GM12878 (cell line): ENCODE measurements around the gene PACS1. TPM values are rescaled to one million over a fixed set of nuclear protein-coding genes. Genes with fewer than 3 reads are reported as not detected.
A peak's percentile ranks its signal among the peaks of the same experiment; 100 is the strongest.

Experiments
- ATAC-seq: fragments of 200-7000 bp; cut with Tn5 transposase; 3 replicates; pipeline ENCODE4 v1.9.1; 2020; ENCODE audit warnings: mild to moderate bottlenecking, moderate library complexity
- BruUV-seq: library from RNA; stranded (reverse); fragments of 400-500 nt; replicated peaks from 2 replicates; lab custom pipeline; 2021; lab: Mats Ljungman, UMichigan
- CTCF ChIA-PET: fragments of 300-600 bp; sonication (Branson Sonifier 250); formaldehyde crosslinking; extraction: SDS; loops from one replicate; lab custom pipeline; 2021; ENCODE audit warnings: inconsistent platforms; lab: Yijun Ruan, JAX
- POLR2A ChIA-PET: fragments of 350-600 bp; formaldehyde crosslinking; extraction: SDS; loops from one replicate; lab custom pipeline; 2021; ENCODE audit warnings: inconsistent platforms; lab: Charles Lee
- RAD21 ChIA-PET: fragments of 300-600 bp; sonication (Branson Sonifier 250); formaldehyde crosslinking; loops from one replicate; lab custom pipeline; 2023; ENCODE audit warnings: antibody characterized with exemption; ENCODE audit not compliant: unreplicated experiment; lab: Charles Lee
- SMC1A ChIA-PET: fragments of 300-600 bp; sonication (Branson Sonifier 250); formaldehyde crosslinking; loops from one replicate; lab custom pipeline; 2023; ENCODE audit not compliant: unreplicated experiment, uncharacterized antibody; lab: Charles Lee
- DNase-seq: peaks from one replicate; pipeline ENCODE4 v3.0.0-alpha.2; 2011; ENCODE audit warnings: low read depth, low spot score
- FAIRE-seq: peaks from 3 replicates; lab custom pipeline; 2011; peaks lifted over from hg19 to GRCh38; lab: Jason Lieb, UNC
- H2AFZ ChIP-seq: 2 replicates; pipeline ENCODE4 v1.6.0; 2011; ENCODE audit warnings: low read depth, low read length, control low read depth; ENCODE audit not compliant: control insufficient read depth
- H3K27ac ChIP-seq: 2 replicates; pipeline ENCODE4 v1.5.1; 2011; ENCODE audit warnings: control low read depth; ENCODE audit not compliant: control insufficient read depth, insufficient read depth
- H3K27me3 ChIP-seq, 2 experiments: replicated peaks in 1 of 2; 2 replicates each; pipeline versions ENCODE4 v1.6.0 to v1.6.1; 2011; ENCODE audit warnings: low read length in 1 of 2; ENCODE audit not compliant: control insufficient read depth in 2 of 2, insufficient read depth in 2 of 2
- H3K36me3 ChIP-seq, 2 experiments: 2 replicates each; pipeline ENCODE4 v1.5.1; 2011; ENCODE audit warnings: low read length in 1 of 2; ENCODE audit not compliant: control insufficient read depth in 2 of 2, insufficient read depth in 2 of 2
- H3K4me1 ChIP-seq: 2 replicates; pipeline ENCODE4 v1.6.1; 2011; ENCODE audit warnings: mild to moderate bottlenecking, low read length, moderate library complexity, mixed read lengths; ENCODE audit not compliant: control insufficient read depth, insufficient read depth
- H3K4me2 ChIP-seq: 2 replicates; pipeline ENCODE4 v1.6.0; 2011; ENCODE audit warnings: control low read depth; ENCODE audit not compliant: control insufficient read depth, insufficient read depth
- H3K4me3 ChIP-seq: fragments of 200-600 bp; sonication (generic); 2 replicates; pipeline ENCODE4 v1.5.1; 2016
- H3K79me2 ChIP-seq: 2 replicates; pipeline ENCODE4 v1.6.0; 2011; ENCODE audit warnings: low read length; ENCODE audit not compliant: control insufficient read depth, insufficient read depth
- H3K9ac ChIP-seq: 2 replicates; pipeline ENCODE4 v1.8.0; 2011; ENCODE audit warnings: low read length, control low read depth, mixed read lengths; ENCODE audit not compliant: control insufficient read depth, insufficient read depth
- H3K9me3 ChIP-seq: replicated peaks from 3 replicates; pipeline ENCODE4 v1.5.1; 2011; ENCODE audit warnings: mild to moderate bottlenecking, low read length; ENCODE audit not compliant: control insufficient read depth, insufficient read depth
- H4K20me1 ChIP-seq: 2 replicates; pipeline ENCODE4 v1.6.0; 2011; ENCODE audit not compliant: control insufficient read depth, insufficient read depth
- DPF2 ChIP-seq: fragments of 450-650 bp; IDR thresholded peaks from 2 replicates; pipeline ENCODE4 v1.6.1; 2017; ENCODE audit warnings: mild to moderate bottlenecking
- ESRRA ChIP-seq: IDR thresholded peaks from 2 replicates; pipeline ENCODE4 v1.6.1; 2012; ENCODE audit warnings: mild to moderate bottlenecking, low read length, improper control_type of control experiment
- IKZF1 ChIP-seq: fragments of 450-650 bp; conservative IDR thresholded peaks from 2 replicates; pipeline ENCODE4 v1.6.1; 2017; ENCODE audit warnings: antibody characterized with exemption, mild to moderate bottlenecking
- IKZF2 ChIP-seq, 2 experiments: fragments of 450-650 bp; IDR thresholded peaks; 2 replicates each; pipeline ENCODE4 v1.6.1; 2017; ENCODE audit warnings: mild to moderate bottlenecking in 2 of 2, moderate library complexity in 2 of 2
- MTA2 ChIP-seq: fragments of 450-650 bp; IDR thresholded peaks from 2 replicates; pipeline ENCODE4 v1.6.1; 2016; ENCODE audit warnings: low read depth, mild to moderate bottlenecking, moderate library complexity
- PML ChIP-seq: IDR thresholded peaks from 2 replicates; pipeline ENCODE4 v1.6.1; 2012; ENCODE audit warnings: low read length, inconsistent platforms
- RUNX3 ChIP-seq: IDR thresholded peaks from 2 replicates; pipeline ENCODE4 v1.6.1; 2012; ENCODE audit warnings: low read length, inconsistent platforms
- SMARCA5 ChIP-seq: fragments of 450-650 bp; IDR thresholded peaks from 2 replicates; pipeline ENCODE4 v1.6.1; 2017; ENCODE audit warnings: mild to moderate bottlenecking
- WGBS: methylation state at CpG from one replicate; pipeline ENCODE4 v1.1.6; 2016; ENCODE audit warnings: low lambda C conversion rate; ENCODE audit not compliant: insufficient replicate concordance, insufficient coverage; ENCODE audit errors: missing lambda C conversion rate; 5-methylcytosine and 5-hydroxymethylcytosine counted together
- in situ Hi-C: fragments of 300-500 bp; cut with MboI; formaldehyde crosslinking; loops from 9 replicates; pipeline ENCODE4 v1.14.3; 2018; ENCODE audit warnings: mixed read lengths
- intact Hi-C: fragments of 100-400 bp; cut with micrococcal nuclease; formaldehyde crosslinking; loops from one replicate; pipeline ENCODE4 v1.14.2; 2022; ENCODE audit not compliant: unreplicated experiment
- polyA plus RNA-seq, 11 experiments: library from polyadenylated mRNA; depleted of rRNA in 4 of 11; unstranded in 6 of 11; stranded (reverse) in 5 of 11; fragments of >200 nt; fragmentation: Nextera tagmentation in 4 of 11; fragmentation: Illumina TruSeq in 1 of 11; extraction: Ambion mirVana in 4 of 11; extraction: Trizol in 1 of 11; gene quantifications; 1 replicate in 1 of 11; 2 replicates in 10 of 11; pipeline versions ENCODE4 v1.2.1 to v1.2.3, GENCODE V29; 2011 to 2016; ENCODE audit warnings: inconsistent platforms in 2 of 11, missing spikeins in 2 of 11, low read depth in 1 of 11
- total RNA-seq, 4 experiments: library from RNA; depleted of rRNA in 3 of 4; stranded (reverse); fragments of >200 nt in 3 of 4; fragmentation: Illumina TruSeq in 1 of 4; extraction: Trizol in 1 of 4; gene quantifications; 2 replicates each; pipeline versions ENCODE4 v1.2.1 to v1.2.3, GENCODE V29; 2013 to 2021
- TF ChIP-seq, protein P1 (sequence below): fragments of 450-650 bp; IDR thresholded peaks from 2 replicates; pipeline ENCODE4 v1.6.1; 2017; ENCODE audit warnings: mild to moderate bottlenecking, moderate library complexity
- TF ChIP-seq, protein P2 (sequence below): fragments of 450-650 bp; IDR thresholded peaks from 2 replicates; pipeline ENCODE4 v1.6.1; 2016; ENCODE audit warnings: mild to moderate bottlenecking
- TF ChIP-seq, protein P3 (sequence below): fragments of 450-650 bp; IDR thresholded peaks from 2 replicates; pipeline ENCODE4 v1.6.1; 2016; ENCODE audit warnings: mild to moderate bottlenecking

PACS1 gene
- total and polyA plus RNA-seq, 10 of the 15 experiments (the other 5 are each of a cell fraction or from before 2014, with no cell fraction given): 1.1 to 74.3 (median 17.9) TPM

DNA sequence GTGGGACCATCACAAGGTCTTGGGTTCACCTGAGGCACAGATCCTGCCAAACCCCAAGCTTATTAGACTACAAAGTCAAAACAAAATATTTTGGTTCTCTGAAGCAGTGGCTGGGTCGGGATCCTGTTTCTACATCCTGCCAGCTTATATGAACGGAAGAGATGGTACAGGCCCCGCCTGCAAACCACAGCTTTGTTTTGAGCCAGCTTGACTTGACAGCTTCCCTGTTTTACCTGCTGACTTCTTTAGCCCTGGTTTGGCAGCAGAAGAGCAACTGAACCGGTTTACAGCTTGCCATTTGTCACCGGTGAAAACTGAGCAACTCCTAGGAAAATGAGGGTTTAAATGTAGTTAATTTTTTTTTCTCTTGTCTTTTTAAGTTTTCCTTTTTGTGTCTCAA lies 11.4 kb downstream of the PACS1 start:
- ChIA-PET SMC1A (interaction anchor here (0.7 to 17.7 kb wide), 15 partner anchors 9 to 140 kb away, joined by 3 to 265 read pairs (median 4); partner anchors contain the start of gene PACS1), CTCF (interaction anchor here (0.7 to 20.0 kb wide), 12 partner anchors 8 to 197 kb away, joined by 3 to 195 read pairs (median 5); partner anchors contain the start of gene CATSPER1), RAD21 (interaction anchor here (1.0 to 4.2 kb wide), 14 partner anchors 10 to 61 kb away, joined by 3 to 25 read pairs (median 4); partner anchors contain the start of genes PACS1 and SF3B2), POLR2A (interaction anchor here (0.8 to 2.5 kb wide), 11 partner anchors 8 to 59 kb away, joined by 3 to 16 read pairs (median 5); no protein-coding TSS in a partner anchor)
- Histone ChIP-seq H3K27me3 (no peaks in the 10 kb centered on the region), H2AFZ (no peak overlapping the region), H3K27ac (peak overlapping the region; percentile 60), H3K4me1 (peaks cover 31% of the 10 kb centered on the region), H3K36me3 (0 out of 4 replicates have a peak, but pooled peaks cover 0 to 2% of the 10 kb centered on the region in 2 experiments), H3K4me3 (peak overlapping the region; percentile 8; the same call in 1 of the 2 replicates), H3K79me2 (peaks cover 81% of the 10 kb centered on the region), H3K4me2 (peak overlapping the region; percentile 1), H3K9ac (no peak overlapping the region), H4K20me1 (no peaks in the 10 kb centered on the region; the same call in 1 of the 2 replicates), H3K9me3 (no peaks in the 10 kb centered on the region)
- 5% methylated on average over 5 of the region's 5 CpGs for WGBS
- no TSS peak for BruUV-seq
- in situ Hi-C loops (no loop called here), intact Hi-C loops (no loop called here)
- DNase-seq (no peak), FAIRE-seq (peak; percentile 80), ATAC-seq (peak; percentile 93)
- TF ChIP-seq SMARCA5: no peak
- TF ChIP-seq PML: 0 out of 2 replicates have a peak, but pooled peaks have one; percentile 30
- no peak for TF ChIP-seq DPF2
- no peak for TF ChIP-seq ESRRA
- peak in 1 of 2 experiments; percentile 22; a peak in 1 of 4 replicates for TF ChIP-seq IKZF2 (IDR thresholded peaks at IDR 0.05)
- TF ChIP-seq, protein P1, sequence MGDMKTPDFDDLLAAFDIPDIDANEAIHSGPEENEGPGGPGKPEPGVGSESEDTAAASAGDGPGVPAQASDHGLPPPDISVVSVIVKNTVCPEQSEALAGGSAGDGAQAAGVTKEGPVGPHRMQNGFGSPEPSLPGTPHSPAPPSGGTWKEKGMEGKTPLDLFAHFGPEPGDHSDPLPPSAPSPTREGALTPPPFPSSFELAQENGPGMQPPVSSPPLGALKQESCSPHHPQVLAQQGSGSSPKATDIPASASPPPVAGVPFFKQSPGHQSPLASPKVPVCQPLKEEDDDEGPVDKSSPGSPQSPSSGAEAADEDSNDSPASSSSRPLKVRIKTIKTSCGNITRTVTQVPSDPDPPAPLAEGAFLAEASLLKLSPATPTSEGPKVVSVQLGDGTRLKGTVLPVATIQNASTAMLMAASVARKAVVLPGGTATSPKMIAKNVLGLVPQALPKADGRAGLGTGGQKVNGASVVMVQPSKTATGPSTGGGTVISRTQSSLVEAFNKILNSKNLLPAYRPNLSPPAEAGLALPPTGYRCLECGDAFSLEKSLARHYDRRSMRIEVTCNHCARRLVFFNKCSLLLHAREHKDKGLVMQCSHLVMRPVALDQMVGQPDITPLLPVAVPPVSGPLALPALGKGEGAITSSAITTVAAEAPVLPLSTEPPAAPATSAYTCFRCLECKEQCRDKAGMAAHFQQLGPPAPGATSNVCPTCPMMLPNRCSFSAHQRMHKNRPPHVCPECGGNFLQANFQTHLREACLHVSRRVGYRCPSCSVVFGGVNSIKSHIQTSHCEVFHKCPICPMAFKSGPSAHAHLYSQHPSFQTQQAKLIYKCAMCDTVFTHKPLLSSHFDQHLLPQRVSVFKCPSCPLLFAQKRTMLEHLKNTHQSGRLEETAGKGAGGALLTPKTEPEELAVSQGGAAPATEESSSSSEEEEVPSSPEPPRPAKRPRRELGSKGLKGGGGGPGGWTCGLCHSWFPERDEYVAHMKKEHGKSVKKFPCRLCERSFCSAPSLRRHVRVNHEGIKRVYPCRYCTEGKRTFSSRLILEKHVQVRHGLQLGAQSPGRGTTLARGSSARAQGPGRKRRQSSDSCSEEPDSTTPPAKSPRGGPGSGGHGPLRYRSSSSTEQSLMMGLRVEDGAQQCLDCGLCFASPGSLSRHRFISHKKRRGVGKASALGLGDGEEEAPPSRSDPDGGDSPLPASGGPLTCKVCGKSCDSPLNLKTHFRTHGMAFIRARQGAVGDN: peak; percentile 74
- TF ChIP-seq, protein P2, sequence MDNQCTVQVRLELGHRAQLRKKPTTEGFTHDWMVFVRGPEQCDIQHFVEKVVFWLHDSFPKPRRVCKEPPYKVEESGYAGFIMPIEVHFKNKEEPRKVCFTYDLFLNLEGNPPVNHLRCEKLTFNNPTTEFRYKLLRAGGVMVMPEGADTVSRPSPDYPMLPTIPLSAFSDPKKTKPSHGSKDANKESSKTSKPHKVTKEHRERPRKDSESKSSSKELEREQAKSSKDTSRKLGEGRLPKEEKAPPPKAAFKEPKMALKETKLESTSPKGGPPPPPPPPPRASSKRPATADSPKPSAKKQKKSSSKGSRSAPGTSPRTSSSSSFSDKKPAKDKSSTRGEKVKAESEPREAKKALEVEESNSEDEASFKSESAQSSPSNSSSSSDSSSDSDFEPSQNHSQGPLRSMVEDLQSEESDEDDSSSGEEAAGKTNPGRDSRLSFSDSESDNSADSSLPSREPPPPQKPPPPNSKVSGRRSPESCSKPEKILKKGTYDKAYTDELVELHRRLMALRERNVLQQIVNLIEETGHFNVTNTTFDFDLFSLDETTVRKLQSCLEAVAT: peak; percentile 24; the same call in 1 of the 2 replicates
- TF ChIP-seq RUNX3: peak; percentile 78
- 0 out of 2 replicates have a peak, but pooled peaks have one; percentile 12 for TF ChIP-seq MTA2
- TF ChIP-seq, protein P3, sequence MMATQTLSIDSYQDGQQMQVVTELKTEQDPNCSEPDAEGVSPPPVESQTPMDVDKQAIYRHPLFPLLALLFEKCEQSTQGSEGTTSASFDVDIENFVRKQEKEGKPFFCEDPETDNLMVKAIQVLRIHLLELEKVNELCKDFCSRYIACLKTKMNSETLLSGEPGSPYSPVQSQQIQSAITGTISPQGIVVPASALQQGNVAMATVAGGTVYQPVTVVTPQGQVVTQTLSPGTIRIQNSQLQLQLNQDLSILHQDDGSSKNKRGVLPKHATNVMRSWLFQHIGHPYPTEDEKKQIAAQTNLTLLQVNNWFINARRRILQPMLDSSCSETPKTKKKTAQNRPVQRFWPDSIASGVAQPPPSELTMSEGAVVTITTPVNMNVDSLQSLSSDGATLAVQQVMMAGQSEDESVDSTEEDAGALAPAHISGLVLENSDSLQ: 0 out of 2 replicates have a peak, but pooled peaks have one; percentile 8
- TF ChIP-seq IKZF1: 0 out of 2 replicates have a peak, but pooled peaks have one; percentile 15
